Uterus (tissue), 2 donors: ENCODE results near the gene BPIFB4.

ENCODE experiments used
- POLR2A ChIP-seq, 2 donors: fragments of 450-650 bp; IDR thresholded peaks; one replicate each; pipeline ENCODE4 v1.6.1; 2016; ENCODE audit warnings: antibody characterized with exemption in 2 of 2, mild to moderate bottlenecking in 1 of 2, moderate library complexity in 1 of 2
- TF ChIP-seq, protein P1 (sequence below), 4 experiments: fragments of 200-600 bp in 2 of 4; fragments of 450-650 bp in 2 of 4; sonication (generic) in 2 of 4; IDR thresholded peaks; one replicate each; pipeline ENCODE4 v1.5.1; 2016 to 2019; ENCODE audit warnings: antibody characterized with exemption in 4 of 4, mild to moderate bottlenecking in 2 of 4, moderate library complexity in 1 of 4

DNA sequence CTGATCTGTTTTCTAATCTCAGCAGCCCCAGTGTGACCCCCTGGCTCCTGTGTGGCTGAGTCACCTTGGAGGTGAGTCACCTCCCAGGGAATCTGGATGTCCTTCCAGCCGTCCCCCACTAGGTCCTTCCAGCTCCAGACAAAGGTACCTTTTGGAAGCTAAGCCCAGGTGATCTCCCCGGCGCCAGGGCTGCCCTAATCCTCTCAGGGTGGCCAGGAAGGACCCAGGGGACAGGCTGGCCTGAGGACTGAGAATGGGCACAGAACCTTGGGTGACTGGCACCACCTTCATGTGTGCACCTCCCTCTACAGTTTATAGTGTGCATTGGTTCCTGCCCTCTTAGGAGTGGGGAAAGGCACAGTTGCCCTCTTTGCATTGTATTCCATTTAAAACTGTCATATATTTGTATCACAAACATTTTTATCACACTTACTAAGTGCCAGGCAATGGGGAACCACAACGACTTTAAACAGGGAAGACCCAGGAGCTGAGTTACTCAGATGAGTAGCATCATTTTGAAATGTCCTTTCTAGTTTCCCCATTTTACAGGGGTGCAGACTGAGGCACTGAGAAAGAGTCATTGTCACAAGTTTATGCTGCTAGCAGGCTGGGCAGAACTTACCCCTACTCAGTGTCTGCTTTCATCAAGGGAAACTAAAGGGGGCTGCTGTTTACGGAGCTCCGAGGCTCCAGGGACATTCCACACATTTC lies 2.6 kb upstream of the BPIFB4 start:
- TF ChIP-seq, protein P1, sequence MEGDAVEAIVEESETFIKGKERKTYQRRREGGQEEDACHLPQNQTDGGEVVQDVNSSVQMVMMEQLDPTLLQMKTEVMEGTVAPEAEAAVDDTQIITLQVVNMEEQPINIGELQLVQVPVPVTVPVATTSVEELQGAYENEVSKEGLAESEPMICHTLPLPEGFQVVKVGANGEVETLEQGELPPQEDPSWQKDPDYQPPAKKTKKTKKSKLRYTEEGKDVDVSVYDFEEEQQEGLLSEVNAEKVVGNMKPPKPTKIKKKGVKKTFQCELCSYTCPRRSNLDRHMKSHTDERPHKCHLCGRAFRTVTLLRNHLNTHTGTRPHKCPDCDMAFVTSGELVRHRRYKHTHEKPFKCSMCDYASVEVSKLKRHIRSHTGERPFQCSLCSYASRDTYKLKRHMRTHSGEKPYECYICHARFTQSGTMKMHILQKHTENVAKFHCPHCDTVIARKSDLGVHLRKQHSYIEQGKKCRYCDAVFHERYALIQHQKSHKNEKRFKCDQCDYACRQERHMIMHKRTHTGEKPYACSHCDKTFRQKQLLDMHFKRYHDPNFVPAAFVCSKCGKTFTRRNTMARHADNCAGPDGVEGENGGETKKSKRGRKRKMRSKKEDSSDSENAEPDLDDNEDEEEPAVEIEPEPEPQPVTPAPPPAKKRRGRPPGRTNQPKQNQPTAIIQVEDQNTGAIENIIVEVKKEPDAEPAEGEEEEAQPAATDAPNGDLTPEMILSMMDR (IDR thresholded peaks at IDR 0.05): no peak
- no peak for TF ChIP-seq POLR2A (IDR thresholded peaks at IDR 0.05)
